H1 (cell line): ENCODE data around the gene CCDC8. TPM values are rescaled to one million over a fixed set of nuclear protein-coding genes. Genes with fewer than 3 reads are reported as not detected.

Experiments used
- CTCF ChIA-PET: fragments of 300-600 bp; sonication (Branson Sonifier 250); formaldehyde crosslinking; loops from one replicate; lab custom pipeline; 2021; ENCODE audit not compliant: partially characterized antibody; lab: Charles Lee
- POLR2A ChIA-PET: fragments of 300-600 bp; sonication (Branson Sonifier 250); formaldehyde crosslinking; loops from one replicate; lab custom pipeline; 2021; ENCODE audit warnings: inconsistent platforms; ENCODE audit not compliant: partially characterized antibody; lab: Charles Lee
- DNase-seq, 2 experiments: peaks; one replicate each; pipeline versions ENCODE4 v3.0.0 to v3.0.0-alpha.2; 2010 to 2022; ENCODE audit warnings: low spot score in 2 of 2, low read depth in 1 of 2, mixed read lengths in 1 of 2
- FAIRE-seq: peaks from 2 replicates; lab custom pipeline; 2011; peaks lifted over from hg19 to GRCh38; lab: Jason Lieb, UNC
- H2AFZ ChIP-seq: 2 replicates; pipeline ENCODE4 v1.8.1; 2012; ENCODE audit warnings: low read length, inconsistent platforms
- H2AK5ac ChIP-seq: 2 replicates; pipeline ENCODE4 v1.6.1; 2013; ENCODE audit warnings: low read depth, low read length
- H2BK120ac ChIP-seq: replicated peaks from 2 replicates; pipeline ENCODE3; 2013; ENCODE audit warnings: low read depth, low read length, inconsistent platforms
- H2BK12ac ChIP-seq: 2 replicates; pipeline ENCODE4 v1.6.1; 2013; ENCODE audit warnings: low read depth, low read length
- H2BK15ac ChIP-seq: 2 replicates; pipeline ENCODE4 v1.6.1; 2013; ENCODE audit warnings: low read length
- H2BK20ac ChIP-seq: 2 replicates; pipeline ENCODE4 v1.6.1; 2013; ENCODE audit warnings: low read length
- H2BK5ac ChIP-seq: 2 replicates; pipeline ENCODE4 v1.6.1; 2013; ENCODE audit warnings: low read depth, low read length
- H3K14ac ChIP-seq: 2 replicates; pipeline ENCODE4 v1.6.1; 2013; ENCODE audit warnings: inconsistent platforms; ENCODE audit not compliant: insufficient read length
- H3K18ac ChIP-seq: 2 replicates; pipeline ENCODE4 v1.6.1; 2013; ENCODE audit warnings: low read length; ENCODE audit errors: extremely low read depth
- H3K23ac ChIP-seq: 2 replicates; pipeline ENCODE4 v1.6.1; 2013; ENCODE audit warnings: inconsistent platforms; ENCODE audit not compliant: insufficient read length
- H3K23me2 ChIP-seq: 2 replicates; pipeline ENCODE4 v1.6.1; 2013; ENCODE audit warnings: low read depth, low read length
- H3K27ac ChIP-seq: 2 replicates; pipeline ENCODE4 v1.6.1; 2011; ENCODE audit warnings: low read depth, low read length, inconsistent platforms
- H3K27me3 ChIP-seq, 4 experiments: replicated peaks in 1 of 4; 1 replicate in 1 of 4; 2 replicates in 3 of 4; pipeline versions ENCODE4 v1.6.1 to v1.8.1; 2011 to 2013; ENCODE audit warnings: low read length in 3 of 4, mild to moderate bottlenecking in 3 of 4, inconsistent platforms in 2 of 4, mixed read lengths in 2 of 4, moderate library complexity in 1 of 4; ENCODE audit not compliant: control insufficient read depth in 3 of 4, insufficient read depth in 3 of 4; ENCODE audit errors: extremely low read depth in 1 of 4
- H3K36me3 ChIP-seq, 4 experiments: 2 replicates each; pipeline versions ENCODE4 v1.6.1 to v1.8.1; 2011 to 2013; ENCODE audit warnings: mild to moderate bottlenecking in 4 of 4, low read length in 3 of 4, moderate library complexity in 2 of 4, control low read depth in 1 of 4, inconsistent platforms in 1 of 4; ENCODE audit not compliant: insufficient read depth in 4 of 4, control insufficient read depth in 2 of 4
- H3K4ac ChIP-seq: replicated peaks from 2 replicates; pipeline ENCODE3; 2013; ENCODE audit warnings: low read length, low read depth, mixed read lengths, inconsistent platforms; ENCODE audit not compliant: insufficient read length
- H3K4me1 ChIP-seq, 4 experiments: replicated peaks in 1 of 4; 1 replicate in 1 of 4; 2 replicates in 3 of 4; pipeline versions ENCODE4 v1.6.1 to v1.8.1; 2011 to 2013; ENCODE audit warnings: low read length in 3 of 4, inconsistent platforms in 2 of 4, mixed read lengths in 1 of 4; ENCODE audit not compliant: insufficient read depth in 4 of 4, control insufficient read depth in 3 of 4
- H3K4me2 ChIP-seq, 2 experiments: 2 replicates each; pipeline versions ENCODE4 v1.6.1 to v1.8.1; 2011 to 2013; ENCODE audit warnings: low read depth in 2 of 2, low read length in 2 of 2, control low read depth in 1 of 2, inconsistent platforms in 1 of 2, mild to moderate bottlenecking in 1 of 2; ENCODE audit not compliant: insufficient read depth in 1 of 2
- H3K4me3 ChIP-seq, 4 experiments: fragments of 200-600, 300-600 bp in 1 of 4; sonication (generic), shearing (Covaris generic), sonication (Bioruptor Twin) in 1 of 4; 2 replicates each; pipeline versions ENCODE4 v1.5.1 to v1.8.1; 2011 to 2016; ENCODE audit warnings: low read length in 4 of 4, low read depth in 3 of 4, control low read depth in 2 of 4, inconsistent platforms in 2 of 4, mild to moderate bottlenecking in 2 of 4, mixed read lengths in 1 of 4, moderate library complexity in 1 of 4; ENCODE audit not compliant: insufficient read depth in 2 of 4; ENCODE audit errors: extremely low read depth in 1 of 4
- H3K56ac ChIP-seq: replicated peaks from 2 replicates; pipeline ENCODE3; 2013; ENCODE audit warnings: low read depth, mild to moderate bottlenecking, mixed read lengths, low read length, inconsistent platforms; ENCODE audit not compliant: insufficient read length
- H3K79me1 ChIP-seq: 2 replicates; pipeline ENCODE4 v1.6.1; 2013; ENCODE audit warnings: low read depth, low read length, control low read depth
- H3K79me2 ChIP-seq, 2 experiments: 2 replicates each; pipeline versions ENCODE4 v1.6.1 to v1.8.1; 2012 to 2013; ENCODE audit warnings: low read length in 2 of 2, mild to moderate bottlenecking in 2 of 2, inconsistent platforms in 1 of 2; ENCODE audit not compliant: insufficient read depth in 2 of 2, control insufficient read depth in 1 of 2
- H3K9ac ChIP-seq, 4 experiments: replicated peaks in 1 of 4; 1 replicate in 1 of 4; 2 replicates in 3 of 4; pipeline versions ENCODE4 v1.6.1 to v1.8.1; 2011 to 2013; ENCODE audit warnings: low read depth in 3 of 4, low read length in 3 of 4, control low read depth in 2 of 4, mild to moderate bottlenecking in 2 of 4, moderate library complexity in 2 of 4, inconsistent platforms in 1 of 4; ENCODE audit errors: extremely low read depth in 1 of 4
- H3K9me3 ChIP-seq, 2 experiments: 2 replicates each; pipeline versions ENCODE4 v1.6.1 to v1.8.1; 2012 to 2013; ENCODE audit warnings: mild to moderate bottlenecking in 2 of 2, moderate library complexity in 2 of 2, control low read depth in 1 of 2, inconsistent platforms in 1 of 2, low read depth in 1 of 2, low read length in 1 of 2, mixed read lengths in 1 of 2; ENCODE audit not compliant: insufficient read depth in 2 of 2
- H4K20me1 ChIP-seq, 2 experiments: replicated peaks in 1 of 2; 2 replicates each; pipeline versions ENCODE3 to v1.8.1; 2011 to 2013; ENCODE audit warnings: inconsistent platforms in 2 of 2, low read length in 2 of 2, mild to moderate bottlenecking in 1 of 2; ENCODE audit not compliant: insufficient read depth in 2 of 2, control insufficient read depth in 1 of 2
- H4K5ac ChIP-seq: 2 replicates; pipeline ENCODE4 v1.6.1; 2013; ENCODE audit warnings: low read length, low read depth, mixed read lengths, inconsistent platforms; ENCODE audit not compliant: insufficient read length
- H4K8ac ChIP-seq: 2 replicates; pipeline ENCODE4 v1.8.0; 2013; ENCODE audit warnings: mild to moderate bottlenecking, moderate library complexity, low read length, inconsistent platforms; ENCODE audit not compliant: insufficient read depth; ENCODE audit errors: extremely low read depth
- H4K91ac ChIP-seq: replicated peaks from 2 replicates; pipeline ENCODE3; 2013; ENCODE audit warnings: low read length, mixed read lengths, inconsistent platforms; ENCODE audit not compliant: insufficient read length
- ATF2 ChIP-seq: IDR thresholded peaks from 2 replicates; pipeline ENCODE4 v1.6.1; 2012; ENCODE audit warnings: low read length, inconsistent platforms
- EGR1 ChIP-seq: IDR thresholded peaks from 2 replicates; pipeline ENCODE4 v1.6.1; 2011; ENCODE audit warnings: low read depth, low read length, borderline replicate concordance
- HDAC2 ChIP-seq, 2 experiments: fragments of 300-600 bp in 1 of 2; sonication (generic) in 1 of 2; IDR thresholded peaks; 2 replicates each; pipeline ENCODE4 v1.6.1; 2011 to 2012; ENCODE audit warnings: low read depth in 2 of 2, low read length in 2 of 2, mild to moderate bottlenecking in 2 of 2, moderate library complexity in 2 of 2, borderline replicate concordance in 1 of 2, inconsistent platforms in 1 of 2
- JUND ChIP-seq: IDR thresholded peaks from 2 replicates; pipeline ENCODE4 v1.6.1; 2011; ENCODE audit warnings: mild to moderate bottlenecking, improper control_type of control experiment, low read length
- NRF1 ChIP-seq: IDR thresholded peaks from 2 replicates; pipeline ENCODE4 v1.6.1; 2011; ENCODE audit warnings: mild to moderate bottlenecking, low read depth, low read length, improper control_type of control experiment
- POLR2A ChIP-seq, 2 experiments: IDR thresholded peaks; 1 replicate in 1 of 2; 2 replicates in 1 of 2; pipeline ENCODE4 v1.6.1; 2011; ENCODE audit warnings: low read depth in 2 of 2, low read length in 2 of 2, mild to moderate bottlenecking in 2 of 2; ENCODE audit errors: control extremely low read depth in 1 of 2
- RFX5 ChIP-seq: IDR thresholded peaks from 2 replicates; pipeline ENCODE4 v1.6.1; 2011; ENCODE audit warnings: low read depth, low read length, improper control_type of control experiment, borderline replicate concordance
- SIN3A ChIP-seq, 2 experiments: IDR thresholded peaks in 1 of 2; conservative IDR thresholded peaks in 1 of 2; 2 replicates each; pipeline ENCODE4 v1.6.1; 2011 to 2012; ENCODE audit warnings: low read length in 2 of 2, improper control_type of control experiment in 1 of 2, low read depth in 1 of 2, mild to moderate bottlenecking in 1 of 2
- SRF ChIP-seq: IDR thresholded peaks from 2 replicates; pipeline ENCODE4 v1.6.1; 2011; ENCODE audit warnings: mild to moderate bottlenecking, low read depth, low read length, moderate library complexity
- TAF1 ChIP-seq: IDR thresholded peaks from 2 replicates; pipeline ENCODE4 v1.6.1; 2011; ENCODE audit warnings: mild to moderate bottlenecking, low read depth, low read length
- TAF7 ChIP-seq: optimal IDR thresholded peaks from 2 replicates; pipeline ENCODE3; 2011; ENCODE audit warnings: low read depth, mild to moderate bottlenecking, inconsistent platforms, low read length, moderate library complexity, borderline replicate concordance
- TBP ChIP-seq: IDR thresholded peaks from 2 replicates; pipeline ENCODE4 v1.6.1; 2011; ENCODE audit warnings: low read depth, low read length, improper control_type of control experiment
- WGBS, 2 experiments: shearing (Covaris generic) in 1 of 2; methylation state at CpG; one replicate each; pipeline versions ENCODE4 v1.1.6 to v1.1.7; 2013 to 2015; ENCODE audit warnings: low lambda C conversion rate in 2 of 2, mixed read lengths in 2 of 2, inconsistent platforms in 1 of 2, low coverage in 1 of 2, missing lambda C conversion rate in 1 of 2; ENCODE audit not compliant: insufficient replicate concordance in 2 of 2, insufficient coverage in 1 of 2, insufficient read length in 1 of 2; ENCODE audit errors: extremely low coverage in 1 of 2, missing lambda C conversion rate in 1 of 2; 5-methylcytosine and 5-hydroxymethylcytosine counted together
- polyA plus RNA-seq, 7 experiments: library from polyadenylated mRNA; depleted of rRNA in 3 of 7; stranded (reverse) in 5 of 7; unstranded in 2 of 7; fragments of >200 nt in 5 of 7; fragments of 200-250 nt in 2 of 7; gene quantifications; 1 replicate in 5 of 7; 2 replicates in 1 of 7; 4 replicates in 1 of 7; pipeline versions ENCODE4 v1.2.1 to v1.2.3, GENCODE V29; 2011 to 2013; ENCODE audit warnings: missing spikeins in 2 of 7, mixed read lengths in 2 of 7
- total RNA-seq: library from RNA; stranded (reverse); fragmentation: NEBNext Ultra II Directional; extraction: Animal tissue kit (Norgen Biotek cat#: 25700); gene quantifications from 2 replicates; pipeline ENCODE4 v1.2.1, GENCODE V29; 2021

The CCDC8 gene
- total and polyA plus RNA-seq, 2 of the 8 experiments (the other 6 are each of a cell fraction or from before 2014, with no cell fraction given): 4.9 to 13.6 TPM

GRCh38 chr19:46394402-46394797, 19.0 kb downstream of the CCDC8 start:
- Histone ChIP-seq H3K79me2 (no peaks in the 10 kb centered on the region), H3K9ac (no peak overlapping the region), H3K14ac (no peak overlapping the region), H3K9me3 (no peaks in the 10 kb centered on the region), H4K20me1 (peaks cover 0 to 3% of the 10 kb centered on the region in 2 experiments), H3K36me3 (peaks cover 0 to 27% (median 17%) of the 10 kb centered on the region in 4 experiments; a peak in 6 of 8 replicates), H4K91ac (no peak overlapping the region), H3K4ac (no peak overlapping the region), H3K23me2 (no peaks in the 10 kb centered on the region), H3K4me2 (no peak overlapping the region), H3K79me1 (no peaks in the 10 kb centered on the region), H4K8ac (no peak overlapping the region), H3K23ac (no peak overlapping the region), H4K5ac (no peak overlapping the region), H3K27me3 (no peaks in the 10 kb centered on the region), H3K56ac (no peak overlapping the region), H2BK20ac (no peak overlapping the region), H2AK5ac (no peak overlapping the region), H2BK120ac (no peak overlapping the region), H2BK15ac (no peak overlapping the region), H2AFZ (no peak overlapping the region), H3K18ac (no peak overlapping the region), H3K27ac (no peak overlapping the region), H2BK5ac (no peak overlapping the region), H2BK12ac (no peak overlapping the region), H3K4me1 (no peaks in the 10 kb centered on the region; a peak in 2 of 7 replicates), H3K4me3 (no peak overlapping the region)
- no peak for DNase-seq
- CTCF ChIA-PET: interaction anchor here (0.9 to 15.2 kb wide), 21 partner anchors 9 to 316 kb away, joined by 3 to 254 read pairs (median 8); no protein-coding TSS in a partner anchor
- 87% methylated on average over 5 of the region's 5 CpGs; no CpG with 5 or more reads in 1 of the 2 experiments for WGBS, 2 experiments
- no peak for FAIRE-seq
- POLR2A ChIA-PET: interaction anchor here (1.1 to 3.2 kb wide), 4 partner anchors 9 to 116 kb away, joined by 3 to 15 read pairs (median 4); no protein-coding TSS in a partner anchor
- TF ChIP-seq EGR1 (no peak), POLR2A (IDR thresholded peaks at IDR 0.05; ENCODE audit: control extremely low read depth in 1 of 2, low read depth in 2 of 2, low read length in 2 of 2) (no peak), ATF2 (no peak), TAF1 (no peak), RFX5 (no peak), TBP (no peak), TAF7 (no peak), HDAC2 (IDR thresholded peaks at IDR 0.05; ENCODE audit: borderline replicate concordance in 1 of 2, low read depth in 2 of 2, low read length in 2 of 2) (0 out of 4 replicates have a peak, but pooled peaks of 1 of the 2 experiments have one; percentile 35), JUND (no peak), SRF (no peak), NRF1 (no peak), SIN3A (conservative IDR thresholded peaks at IDR 0.05 in 1 of 2, IDR thresholded peaks at IDR 0.05 in 1 of 2; ENCODE audit: low read depth in 1 of 2, low read length in 2 of 2) (no peak)
